AG09309 (cell line): Measurements from ENCODE around the gene MMP20.

ENCODE experiments used
- DNase-seq: peaks from one replicate; pipeline ENCODE4 v3.0.0-alpha.2; 2010; ENCODE audit warnings: low read depth
- H3K4me3 ChIP-seq: 2 replicates; pipeline ENCODE4 v1.5.1; 2011; ENCODE audit warnings: mild to moderate bottlenecking, low read depth, low read length, moderate library complexity; ENCODE audit not compliant: control insufficient read depth
- CTCF ChIP-seq: IDR thresholded peaks from 2 replicates; pipeline ENCODE4 v1.5.1; 2011; ENCODE audit warnings: mild to moderate bottlenecking, low read depth, low read length, inconsistent platforms; ENCODE audit not compliant: insufficient read depth, control insufficient read depth; ENCODE audit errors: missing control alignments

MMP20 gene

GRCh38 chr11:102608699-102609098, 16.4 kb downstream of the MMP20 start:
- TF ChIP-seq CTCF = no peak
- no peak for DNase-seq

GRCh38 chr11:102604875-102605274, 20.3 kb downstream of the MMP20 start:
- no peak for TF ChIP-seq CTCF
- no peak overlapping the region for H3K4me3 ChIP-seq
- no peak for DNase-seq

More at GRCh38 chr11:102608699-102609098, 16.4 kb downstream of the MMP20 start:
- no peak overlapping the region for H3K4me3 ChIP-seq

DNA sequence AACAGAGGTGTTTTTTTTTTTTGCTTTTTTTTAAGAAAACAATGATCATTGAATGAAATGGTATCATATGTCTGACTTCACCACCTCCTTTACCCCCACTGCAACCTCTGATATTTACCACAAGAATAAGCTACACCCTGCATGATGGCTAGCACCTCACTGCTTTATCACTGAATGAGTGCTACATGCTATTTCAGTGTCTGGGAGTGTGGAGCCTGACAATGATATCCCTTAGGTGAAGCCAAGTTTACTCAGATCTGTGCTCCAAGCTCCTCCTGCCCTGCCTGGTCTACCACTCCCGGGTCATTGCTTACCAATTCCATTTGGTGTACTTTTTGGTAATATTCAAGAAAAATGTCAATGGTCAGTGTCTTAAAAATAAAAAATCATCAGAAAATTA, 21.1 kb downstream of the MMP20 start:
- H3K4me3 ChIP-seq = no peak overlapping the region
- no peak for TF ChIP-seq CTCF
- DNase-seq = no peak

- H3K4me3 ChIP-seq = no peak overlapping the region
- no peak for DNase-seq
- TF ChIP-seq CTCF = no peak
Observed at GRCh38 chr11:102603576-102603975, 21.6 kb downstream of the MMP20 start.

DNA sequence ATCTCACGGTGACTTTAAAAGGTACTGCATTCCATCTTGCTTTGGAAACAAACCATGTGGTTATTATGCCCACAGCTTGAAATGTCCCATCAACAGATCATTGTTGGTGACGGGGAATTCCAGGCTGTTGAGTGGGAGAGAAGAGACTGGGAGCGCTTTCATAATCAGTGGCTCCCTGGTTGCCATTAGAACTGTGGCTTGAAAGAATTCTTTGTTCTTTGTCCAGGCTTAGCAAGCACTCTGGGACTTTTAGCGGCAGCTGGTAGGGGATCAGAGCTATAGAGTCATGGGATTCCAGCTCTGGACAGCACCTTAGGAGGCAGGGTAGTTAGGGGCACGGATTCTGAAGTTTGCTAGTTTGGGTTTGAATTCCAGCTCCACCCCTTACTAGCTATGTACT, 22.0 kb downstream of the MMP20 start:
- no peak overlapping the region for H3K4me3 ChIP-seq
- peak; percentile 8 for DNase-seq
- TF ChIP-seq CTCF = no peak

DNA sequence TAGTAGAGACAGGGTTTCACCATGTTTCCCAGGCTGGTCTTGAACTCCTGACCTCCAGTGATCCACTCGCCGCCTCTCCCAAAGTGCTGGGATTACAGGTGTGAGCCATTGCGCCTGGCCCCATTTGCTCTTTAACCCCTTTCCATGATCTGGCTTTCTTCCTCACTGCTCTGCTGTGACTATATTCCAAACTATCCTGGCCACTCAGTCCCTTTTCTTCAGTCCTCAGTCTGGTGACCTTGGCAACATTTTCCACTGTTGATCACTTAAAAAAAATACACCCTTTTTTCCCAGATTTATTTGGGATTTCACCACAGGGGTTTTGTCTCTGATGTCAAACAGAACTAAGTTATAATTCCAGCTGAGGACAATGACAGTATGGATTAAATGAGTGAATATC, 24.5 kb downstream of the MMP20 start:
- no peak for TF ChIP-seq CTCF
- DNase-seq = no peak
- no peak overlapping the region for H3K4me3 ChIP-seq
